T-helper 1 cell treated with Interleukin-12 subunit alpha and Interleukin-12 subunit beta and Interleukin-4 antibody, amounts not matched to agents 30 μg/mL and 1 μg/mL, for 36 hours (primary cell): Measurements from ENCODE around the gene SLC7A5.
"Not testable (repeated sequence)": the region's sequence is repeated elsewhere in the genome, so short reads cannot be mapped to it uniquely, and the experiment has no call there.

ENCODE experiments used
- H3K27ac Mint-ChIP-seq: one replicate; pipeline ENCODE4 v1.8.0; 2021; ENCODE audit warnings: mild to moderate bottlenecking, mixed read lengths
- H3K27me3 Mint-ChIP-seq: one replicate; pipeline ENCODE4 v1.8.0; 2021; ENCODE audit warnings: low read depth, mixed read lengths
- H3K36me3 Mint-ChIP-seq: one replicate; pipeline ENCODE4 v1.8.0; 2021; ENCODE audit warnings: low read depth, mixed read lengths
- H3K4me1 Mint-ChIP-seq: one replicate; pipeline ENCODE4 v1.8.0; 2021; ENCODE audit warnings: low read depth, mixed read lengths
- H3K4me3 Mint-ChIP-seq: one replicate; pipeline ENCODE4 v1.8.0; 2021; ENCODE audit warnings: mild to moderate bottlenecking, moderate library complexity, mixed read lengths
- H3K9me3 Mint-ChIP-seq: one replicate; pipeline ENCODE4 v1.8.0; 2021; ENCODE audit warnings: mixed read lengths

The SLC7A5 gene

DNA sequence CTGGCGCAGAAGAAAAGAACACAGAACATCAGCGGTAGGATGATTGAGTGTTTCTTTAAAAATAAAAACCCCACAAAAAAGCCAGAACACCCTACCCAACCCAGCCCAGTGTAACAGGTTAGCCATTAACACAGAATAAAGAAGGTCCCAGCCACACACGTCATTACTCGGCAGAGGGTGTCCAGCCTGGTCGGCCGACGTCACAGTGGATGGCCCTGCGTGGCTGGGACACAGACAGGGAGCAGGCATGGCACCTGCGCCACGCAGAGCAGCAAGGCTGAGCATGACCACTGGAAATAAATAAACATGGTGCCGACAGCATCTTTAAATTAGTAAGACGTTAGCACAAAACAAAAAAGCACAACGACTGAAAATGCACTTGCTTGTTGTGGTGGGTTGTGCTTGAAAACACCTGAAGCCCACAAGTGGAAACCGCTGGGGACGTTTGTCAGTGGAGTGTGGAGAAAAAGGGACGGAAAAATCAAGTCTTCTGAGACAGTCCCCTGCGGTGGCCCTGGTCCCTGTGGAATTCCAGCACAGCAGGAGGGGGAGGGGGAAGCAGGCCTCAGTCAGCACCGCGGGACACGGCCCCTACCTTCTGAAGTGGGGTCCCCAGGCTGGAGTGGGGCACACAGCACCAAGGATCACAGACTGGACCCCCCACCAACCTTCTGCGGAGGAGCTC lies 39.2 kb downstream of the SLC7A5 start:
- no peaks in the 10 kb centered on the region for H3K9me3 Mint-ChIP-seq
- peaks cover 22% of the 10 kb centered on the region for H3K36me3 Mint-ChIP-seq
- H3K4me3 Mint-ChIP-seq, result no peak overlapping the region
- H3K27ac Mint-ChIP-seq, result no peak overlapping the region
- H3K27me3 Mint-ChIP-seq, result no peaks in the 10 kb centered on the region
- H3K4me1 Mint-ChIP-seq, result no peaks in the 10 kb centered on the region

- H3K27me3 Mint-ChIP-seq, result no peaks in the 10 kb centered on the region
- H3K4me3 Mint-ChIP-seq, result no peak overlapping the region
- H3K4me1 Mint-ChIP-seq, result no peaks in the 10 kb centered on the region
- H3K9me3 Mint-ChIP-seq, result no peaks in the 10 kb centered on the region
- peaks cover 22% of the 10 kb centered on the region for H3K36me3 Mint-ChIP-seq
- H3K27ac Mint-ChIP-seq, result no peak overlapping the region
Observed at GRCh38 chr16:87829622-87829980, 39.7 kb downstream of the SLC7A5 start.

- no peak overlapping the region for H3K27ac Mint-ChIP-seq
- H3K36me3 Mint-ChIP-seq, result peaks cover 19% of the 10 kb centered on the region
- no peaks in the 10 kb centered on the region for H3K9me3 Mint-ChIP-seq
- H3K4me3 Mint-ChIP-seq, result no peak overlapping the region
- H3K4me1 Mint-ChIP-seq, result no peaks in the 10 kb centered on the region
- no peaks in the 10 kb centered on the region for H3K27me3 Mint-ChIP-seq
Observed at GRCh38 chr16:87828907-87829621, 40.2 kb downstream of the SLC7A5 start.

GRCh38 chr16:87828071-87828906 lies 41.0 kb downstream of the SLC7A5 start:
- Mint-ChIP-seq H3K27ac (no peak overlapping the region), H3K4me1 (no peaks in the 10 kb centered on the region), H3K36me3 (peaks cover 17% of the 10 kb centered on the region), H3K4me3 (no peak overlapping the region), H3K27me3 (no peaks in the 10 kb centered on the region), H3K9me3 (no peaks in the 10 kb centered on the region)

DNA sequence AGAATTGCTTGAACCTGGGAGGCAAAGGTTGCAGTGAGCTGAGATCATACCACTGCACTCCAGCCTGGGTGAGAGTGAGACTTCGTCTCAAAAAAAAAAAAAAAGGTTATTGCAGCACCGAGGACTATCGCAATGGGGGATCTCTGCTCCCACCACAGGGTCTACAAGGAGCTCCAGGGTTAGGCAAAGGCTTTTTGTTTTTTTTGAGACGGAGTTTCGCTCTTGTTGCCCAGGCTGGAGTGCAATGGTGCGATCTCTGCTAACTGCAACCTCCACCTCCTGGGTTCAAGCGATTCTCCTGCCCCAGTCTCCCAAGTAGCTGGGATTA lies 41.8 kb downstream of the SLC7A5 start:
- peaks cover 17% of the 10 kb centered on the region for H3K36me3 Mint-ChIP-seq
- not testable (repeated sequence) for H3K4me3 Mint-ChIP-seq, H3K27ac Mint-ChIP-seq, H3K9me3 Mint-ChIP-seq, H3K4me1 Mint-ChIP-seq, H3K27me3 Mint-ChIP-seq

GRCh38 chr16:87826798-87827587 lies 42.3 kb downstream of the SLC7A5 start:
- Mint-ChIP-seq H3K27me3 (no peaks in the 10 kb centered on the region), H3K4me1 (no peaks in the 10 kb centered on the region), H3K36me3 (peaks cover 17% of the 10 kb centered on the region), H3K27ac (no peak overlapping the region), H3K4me3 (no peak overlapping the region), H3K9me3 (no peaks in the 10 kb centered on the region)

- peaks cover 13% of the 10 kb centered on the region for H3K36me3 Mint-ChIP-seq
- H3K27ac Mint-ChIP-seq, H3K9me3 Mint-ChIP-seq, H3K27me3 Mint-ChIP-seq, H3K4me3 Mint-ChIP-seq, H3K4me1 Mint-ChIP-seq: not testable (repeated sequence)
Observed at GRCh38 chr16:87826407-87826797, 42.9 kb downstream of the SLC7A5 start.

- H3K4me1 Mint-ChIP-seq, H3K27me3 Mint-ChIP-seq, H3K36me3 Mint-ChIP-seq, H3K4me3 Mint-ChIP-seq, H3K9me3 Mint-ChIP-seq, H3K27ac Mint-ChIP-seq: not testable (repeated sequence)
Observed at GRCh38 chr16:87825842-87826120, 43.5 kb downstream of the SLC7A5 start.

GRCh38 chr16:87824991-87825841 lies 44.1 kb downstream of the SLC7A5 start:
- H3K27me3 Mint-ChIP-seq, result no peaks in the 10 kb centered on the region
- H3K4me3 Mint-ChIP-seq, result no peak overlapping the region
- H3K27ac Mint-ChIP-seq, result no peak overlapping the region
- no peaks in the 10 kb centered on the region for H3K9me3 Mint-ChIP-seq
- peaks cover 5% of the 10 kb centered on the region for H3K4me1 Mint-ChIP-seq
- peaks cover 4% of the 10 kb centered on the region for H3K36me3 Mint-ChIP-seq

- H3K4me1 Mint-ChIP-seq, result peaks cover 5% of the 10 kb centered on the region
- H3K27me3 Mint-ChIP-seq, result no peaks in the 10 kb centered on the region
- no peak overlapping the region for H3K4me3 Mint-ChIP-seq
- no peaks in the 10 kb centered on the region for H3K36me3 Mint-ChIP-seq
- H3K9me3 Mint-ChIP-seq, result no peaks in the 10 kb centered on the region
- H3K27ac Mint-ChIP-seq, result no peak overlapping the region
Observed at GRCh38 chr16:87824016-87824990, 45.0 kb downstream of the SLC7A5 start.

- Mint-ChIP-seq H3K9me3 (peaks cover 6% of the 10 kb centered on the region), H3K27me3 (no peaks in the 10 kb centered on the region), H3K36me3 (no peaks in the 10 kb centered on the region), H3K27ac (no peak overlapping the region), H3K4me3 (no peak overlapping the region), H3K4me1 (peaks cover 5% of the 10 kb centered on the region)
Observed at GRCh38 chr16:87823181-87823929, 46.0 kb downstream of the SLC7A5 start.

DNA sequence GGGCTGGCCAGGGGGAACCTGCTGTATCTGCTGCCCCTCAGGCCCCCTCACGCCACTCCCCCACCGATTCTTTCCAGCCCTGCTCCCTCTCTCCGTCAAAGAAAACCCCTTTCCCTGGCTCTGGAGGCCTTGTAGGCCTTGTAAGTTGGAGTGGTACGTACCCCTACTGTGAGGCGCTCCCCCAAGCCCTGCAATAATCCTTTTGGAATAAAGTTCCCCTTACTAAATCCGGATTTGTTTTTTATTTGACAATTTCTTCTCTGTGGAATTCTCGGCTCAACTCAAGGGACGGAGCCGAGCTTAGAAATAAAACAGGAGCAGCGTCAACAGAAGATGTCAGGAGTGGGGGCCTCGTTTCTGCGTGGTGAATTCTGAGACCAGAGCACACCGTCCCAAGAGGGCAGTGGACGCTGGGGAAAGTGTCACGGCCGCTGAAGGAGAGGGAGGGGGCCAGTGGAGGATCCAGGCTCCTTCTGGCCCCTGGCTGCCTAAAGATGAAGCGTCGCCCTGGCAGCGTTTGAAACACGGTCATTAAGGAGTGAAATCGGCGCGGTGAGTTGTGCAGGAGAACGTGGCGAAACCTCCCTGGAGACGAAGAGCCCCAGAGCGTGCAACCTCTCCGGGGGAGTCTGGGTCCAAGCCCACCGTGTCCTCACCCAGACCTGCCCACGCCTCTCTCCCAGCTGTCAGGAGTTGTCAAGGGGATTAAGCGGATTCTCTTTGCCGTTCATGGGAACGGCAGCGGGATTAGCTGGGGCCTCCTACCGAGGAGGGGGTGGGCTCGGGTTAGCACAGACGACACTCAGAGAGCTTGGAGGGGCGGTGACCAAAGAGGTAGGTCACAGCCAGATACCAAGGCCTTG lies 47.0 kb downstream of the SLC7A5 start:
- H3K27ac Mint-ChIP-seq, result no peak overlapping the region
- no peaks in the 10 kb centered on the region for H3K27me3 Mint-ChIP-seq
- H3K36me3 Mint-ChIP-seq, result no peaks in the 10 kb centered on the region
- peaks cover 15% of the 10 kb centered on the region for H3K9me3 Mint-ChIP-seq
- H3K4me3 Mint-ChIP-seq, result no peak overlapping the region
- peaks cover 5% of the 10 kb centered on the region for H3K4me1 Mint-ChIP-seq
